Measurements from ENCODE around the gene RERE.

The RERE gene

GRCh38 chr1:8437347-8437746 is 380.1 kb downstream of the RERE start:
- peak; percentile 53 for DNase-seq

DNA sequence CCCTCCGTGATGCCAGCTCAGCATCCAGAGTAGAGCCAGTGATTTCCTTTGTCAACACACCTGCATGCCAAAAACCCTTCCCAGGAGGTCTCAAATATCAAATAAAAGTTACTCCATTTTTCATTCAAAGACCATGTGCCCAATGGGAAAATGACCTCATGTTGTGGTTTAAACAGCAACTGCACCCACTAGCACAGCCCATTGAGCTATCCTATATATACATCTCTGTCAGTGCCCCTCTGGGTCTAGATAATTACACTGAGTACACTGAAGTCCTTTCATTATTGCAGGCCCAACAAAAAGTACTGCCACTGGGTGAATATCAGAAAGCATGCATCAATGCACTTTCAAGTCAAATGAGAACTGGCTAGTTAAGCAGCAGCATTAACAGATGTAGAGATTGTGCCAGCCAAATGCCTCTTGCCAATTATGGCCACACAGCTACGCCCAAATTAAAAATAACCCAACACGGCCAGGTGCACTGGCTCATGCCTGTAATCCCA is 381.8 kb downstream of the RERE start:
- DNase-seq, result no peak

- no peak for DNase-seq
Observed at GRCh38 chr1:8434101-8434500, 383.3 kb downstream of the RERE start.

DNA sequence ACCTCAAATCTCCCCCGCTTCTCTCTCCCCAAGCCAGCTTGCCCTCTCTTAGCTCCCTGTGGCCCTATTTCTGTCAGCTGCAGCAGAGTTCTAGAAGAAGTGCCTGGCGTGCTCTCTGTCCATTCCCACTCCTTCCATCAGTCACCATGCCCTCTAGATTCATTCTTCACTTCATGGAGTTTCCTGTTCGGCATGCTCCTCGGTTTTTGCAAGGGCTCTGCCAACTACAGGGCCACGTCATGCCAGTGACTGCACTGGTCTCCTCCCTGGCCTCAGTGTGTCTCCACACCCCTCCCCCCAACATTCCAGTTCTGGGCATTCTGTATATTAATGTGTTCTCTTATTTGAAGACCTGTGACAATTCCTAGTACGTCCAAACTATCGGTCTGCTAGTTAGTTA is 385.7 kb downstream of the RERE start:
- DNase-seq, result no peak

DNA sequence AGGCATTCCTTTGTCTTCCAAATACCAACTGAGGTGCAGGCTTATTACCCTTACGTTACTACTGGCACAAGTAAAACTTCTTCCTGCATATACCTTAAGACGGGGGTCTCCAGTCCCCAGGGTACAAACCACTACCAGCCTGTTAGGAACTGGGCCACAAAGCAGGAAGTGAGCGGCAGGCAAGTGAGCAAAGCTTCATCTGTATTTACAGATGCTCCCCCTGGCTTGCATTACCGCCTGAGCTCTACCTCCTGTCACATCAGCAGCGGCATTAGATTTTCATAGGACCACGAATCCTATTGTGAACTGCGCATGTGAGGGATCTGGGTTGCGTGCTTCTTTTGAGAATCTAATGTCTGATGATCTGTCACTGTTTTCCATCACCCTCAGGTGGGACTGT is 386.4 kb downstream of the RERE start:
- no peak for DNase-seq

- no peak for DNase-seq
Observed at GRCh38 chr1:8430476-8430875, 387.0 kb downstream of the RERE start.

- DNase-seq, result no peak
Observed at GRCh38 chr1:8429549-8430110, 387.8 kb downstream of the RERE start.

- DNase-seq, result no peak
Observed at GRCh38 chr1:8428441-8428840, 389.0 kb downstream of the RERE start.

DNA sequence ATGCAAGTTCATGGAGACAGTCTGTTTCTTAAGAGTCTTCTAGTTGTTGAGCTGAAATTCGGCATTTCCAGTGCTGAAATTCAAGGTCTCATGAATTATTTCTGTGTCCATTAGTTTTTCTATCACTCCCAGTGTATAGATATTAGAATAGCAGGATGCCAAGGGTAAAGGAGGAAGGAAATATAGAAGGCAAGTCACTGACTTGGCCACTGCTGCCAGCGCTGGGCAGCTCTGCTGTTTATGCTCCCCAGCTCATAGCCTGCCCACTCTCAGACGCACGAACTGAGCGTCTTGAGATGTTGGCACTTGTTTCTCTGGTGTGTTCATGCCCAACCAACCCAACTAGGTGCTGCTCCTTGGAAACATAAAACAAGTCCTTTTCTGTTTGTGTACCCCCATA is 389.5 kb downstream of the RERE start:
- DNase-seq, result no peak

DNA sequence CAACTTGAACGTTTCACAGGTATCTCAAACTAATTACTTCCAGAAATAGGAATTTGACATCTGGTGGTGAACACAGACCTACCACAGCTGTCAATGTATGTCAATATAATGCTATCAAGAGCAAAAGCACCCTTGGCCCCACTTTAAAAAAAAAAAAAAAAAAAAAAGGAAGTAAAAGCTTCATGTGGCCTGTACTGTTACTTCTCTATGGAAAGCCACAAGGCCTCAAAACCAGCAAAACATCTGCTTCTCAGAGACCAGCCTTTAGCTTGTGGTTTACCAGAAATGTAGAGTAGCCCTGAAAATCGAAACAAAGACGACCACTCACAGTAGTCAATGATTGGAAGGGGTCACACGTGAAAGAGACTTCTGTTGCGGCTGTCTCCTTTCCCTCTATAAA is 389.9 kb downstream of the RERE start:
- DNase-seq, result no peak

DNA sequence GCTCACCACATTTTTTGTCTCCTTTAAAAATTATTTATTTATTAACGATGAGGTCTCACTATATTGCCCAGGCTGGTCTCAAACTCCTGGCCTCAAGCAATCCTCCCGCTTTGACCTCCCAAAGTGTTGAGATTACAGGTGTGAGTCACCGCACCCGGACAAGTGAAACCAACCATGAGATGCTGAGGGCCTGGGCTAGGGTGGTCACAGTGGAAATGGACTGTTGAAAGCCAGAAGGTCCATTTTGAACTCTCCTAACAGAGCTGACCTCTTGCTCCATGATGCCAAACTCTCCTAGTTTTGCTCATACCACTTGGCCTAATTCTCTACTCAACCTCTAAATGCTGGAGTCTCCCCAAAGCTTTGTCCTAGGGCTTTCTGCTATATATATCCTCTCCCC is 390.4 kb downstream of the RERE start:
- no peak for DNase-seq

GRCh38 chr1:8425781-8426161 is 391.7 kb downstream of the RERE start:
- no peak for DNase-seq

GRCh38 chr1:8425150-8425780 is 392.2 kb downstream of the RERE start:
- no peak for DNase-seq

- DNase-seq, result no peak
Observed at GRCh38 chr1:8424539-8425116, 392.8 kb downstream of the RERE start.

- peak; percentile 91 for DNase-seq
Observed at GRCh38 chr1:8423692-8424538, 393.5 kb downstream of the RERE start.

DNA sequence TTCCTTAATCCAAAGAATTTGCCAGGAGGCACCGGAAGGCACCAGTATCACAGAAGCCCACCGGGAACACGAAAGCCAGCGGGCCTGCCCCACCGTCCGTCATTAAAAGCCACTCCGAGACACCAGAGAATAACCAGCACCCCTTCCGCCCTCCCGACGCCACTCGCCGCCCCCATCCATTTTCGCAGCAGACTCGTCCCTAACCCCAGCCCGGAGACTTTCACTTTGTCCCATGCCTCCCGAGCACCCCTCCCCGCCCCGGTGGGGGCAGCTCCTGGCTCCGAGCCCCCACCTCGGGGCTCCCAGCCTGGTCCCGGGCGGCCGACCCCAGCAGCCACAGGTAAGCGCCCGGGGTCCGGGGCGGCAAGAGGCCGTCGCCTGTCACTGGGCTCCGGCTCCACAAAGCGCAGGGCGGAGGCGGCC is 394.2 kb downstream of the RERE start:
- DNase-seq, result no peak

DNA sequence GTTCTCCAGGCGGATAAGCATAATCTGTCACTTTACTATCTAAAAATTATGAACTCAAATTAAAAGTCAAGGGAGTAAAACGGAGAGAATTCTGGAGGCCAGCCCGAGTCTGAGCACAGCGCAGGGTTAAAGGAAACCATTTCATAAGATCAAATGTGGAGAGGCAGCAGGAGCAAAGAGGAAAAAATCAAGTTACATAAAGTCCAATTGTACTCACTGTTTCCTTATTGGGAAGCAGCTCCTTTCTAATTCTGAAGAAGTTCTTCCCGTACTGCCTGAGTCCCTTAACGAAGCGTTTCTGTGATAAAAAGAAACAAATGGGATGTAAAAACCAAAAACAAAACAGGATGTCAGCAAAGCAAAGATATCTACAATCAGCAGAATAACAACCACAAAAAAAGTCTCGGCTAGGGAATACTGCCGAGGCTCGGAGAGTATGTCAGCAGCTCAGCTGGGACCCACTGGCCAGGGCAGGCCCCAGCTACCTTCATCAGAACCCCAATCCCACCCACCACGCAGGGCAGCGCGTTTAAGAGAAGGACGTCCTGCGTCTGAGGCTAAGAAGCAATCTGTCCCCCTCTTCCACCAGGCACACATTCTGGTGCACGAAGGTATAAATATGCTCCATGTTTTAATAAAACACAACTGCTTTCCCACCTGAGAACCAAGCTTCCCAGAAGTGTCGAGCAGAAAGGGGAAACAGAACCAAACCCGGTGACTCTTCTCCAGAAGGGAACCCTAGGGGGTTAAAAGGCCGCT is 394.8 kb downstream of the RERE start:
- DNase-seq, result peak; percentile 65

GRCh38 chr1:8421721-8422120 is 395.7 kb downstream of the RERE start:
- peak; percentile 54 for DNase-seq

DNA sequence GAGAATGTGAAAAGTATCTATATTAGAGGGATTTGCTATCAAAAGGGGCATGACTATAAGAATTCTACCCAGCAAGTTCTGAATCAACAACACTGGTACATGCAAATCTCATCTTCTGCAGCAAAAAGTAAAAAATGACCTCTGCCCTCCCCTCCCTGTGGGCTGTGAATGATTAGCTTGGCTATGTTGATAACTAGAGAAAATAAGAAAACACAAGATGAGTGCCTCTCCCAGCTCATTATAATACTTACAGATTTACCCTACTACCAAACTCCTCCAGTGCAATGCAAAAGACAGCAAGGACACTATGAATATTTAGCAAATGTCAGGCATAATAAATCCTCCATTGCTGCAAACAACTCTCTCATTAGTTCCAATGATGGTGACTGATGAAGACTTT is 397.1 kb downstream of the RERE start:
- DNase-seq, result no peak

DNA sequence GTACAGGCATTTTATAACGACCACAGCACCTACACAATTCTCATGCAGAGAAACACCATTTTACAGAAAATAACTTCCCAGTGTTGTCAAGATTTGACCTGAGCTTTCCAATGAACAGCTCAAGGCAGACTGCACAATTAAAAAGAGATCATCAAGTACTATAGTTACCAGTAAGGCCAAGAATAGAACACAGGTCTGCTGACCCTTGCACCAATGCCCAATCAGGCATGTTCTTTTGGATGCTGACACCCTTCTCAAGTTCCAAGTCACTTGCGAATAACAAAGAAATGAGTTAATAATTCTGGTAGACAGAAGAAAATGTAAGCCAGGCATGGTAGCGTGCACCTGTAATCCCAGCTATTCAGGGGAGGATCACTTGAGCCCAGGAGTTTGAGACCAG is 397.6 kb downstream of the RERE start:
- peak; percentile 73 for DNase-seq

GRCh38 chr1:8419172-8419571 is 398.3 kb downstream of the RERE start:
- DNase-seq, result no peak

GRCh38 chr1:8418301-8418700 is 399.1 kb downstream of the RERE start:
- no peak for DNase-seq

DNA sequence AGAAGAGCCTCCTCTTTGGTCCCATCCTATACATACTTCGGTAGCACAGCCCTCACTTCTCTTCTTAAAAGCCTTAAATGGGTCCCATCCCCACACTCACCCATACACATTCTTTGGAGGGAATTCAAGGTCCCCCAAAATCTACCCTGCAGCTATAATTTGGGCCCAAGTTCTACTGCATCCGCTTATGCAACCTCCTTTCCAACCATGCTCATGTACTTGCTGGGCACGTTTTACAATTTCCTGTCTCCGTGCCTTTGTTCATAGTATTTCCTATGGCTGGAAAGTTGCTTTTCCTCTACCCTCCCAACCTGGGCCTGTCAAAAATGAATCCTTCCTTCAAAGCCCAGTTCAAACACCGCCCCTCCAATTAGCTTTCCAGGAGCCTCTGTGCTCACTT is 399.8 kb downstream of the RERE start:
- DNase-seq, result no peak

Data from eye (tissue), 1 donor.